Ishikawa (cell line): ENCODE measurements around the gene PDHB.

Experiments
- CEBPB ChIP-seq: IDR thresholded peaks from 2 replicates; pipeline ENCODE4 v1.6.1; 2012
- EGR1 ChIP-seq: IDR thresholded peaks from 2 replicates; pipeline ENCODE4 v1.6.1; 2012
- TAF1 ChIP-seq: IDR thresholded peaks from 2 replicates; pipeline ENCODE4 v1.6.1; 2012; ENCODE audit warnings: low read depth, mild to moderate bottlenecking

GRCh38 chr3:58434511-58434910, 879 bp upstream of the PDHB start:
- TF ChIP-seq TAF1 (no peak), CEBPB (no peak), EGR1 (no peak)
